B cell (primary cell): ENCODE results near the gene BCL7C. TPM values are rescaled to one million over a fixed set of nuclear protein-coding genes. Genes with fewer than 3 reads are reported as not detected.

Source experiments
- ATAC-seq: fragments of 200-7000 bp; cut with Tn5 transposase; one replicate; pipeline ENCODE4 v1.10.0; 2021; ENCODE audit warnings: low read depth, mild to moderate bottlenecking, moderate number of reproducible peaks, moderate library complexity
- CTCF ChIA-PET: fragments of 350-600 bp; sonication (Branson Sonifier 250); formaldehyde crosslinking; loops from one replicate; lab custom pipeline; 2021; ENCODE audit warnings: antibody characterized with exemption, inconsistent platforms; lab: Charles Lee
- POLR2A ChIA-PET: fragments of 350-600 bp; sonication (Branson Sonifier 250); formaldehyde crosslinking; loops from one replicate; lab custom pipeline; 2021; ENCODE audit warnings: antibody characterized with exemption; lab: Charles Lee
- DNase-seq: peaks from one replicate; pipeline ENCODE4 v3.0.0; 2013
- H2AFZ ChIP-seq: 2 replicates; pipeline ENCODE4 v1.6.1; 2012; ENCODE audit warnings: mild to moderate bottlenecking, low read depth, low read length; ENCODE audit not compliant: insufficient read depth, poor library complexity, severe bottlenecking
- H3K27ac ChIP-seq, 2 donors: 1 replicate in 1 of 2; 2 replicates in 1 of 2; pipeline ENCODE4 v1.5.1; 2012 to 2013; ENCODE audit warnings: low read length in 2 of 2, mild to moderate bottlenecking in 2 of 2, moderate library complexity in 1 of 2
- H3K27me3 ChIP-seq, 4 experiments: fragments of 200-600 bp in 1 of 4; sonication (generic) in 1 of 4; replicated peaks in 1 of 4; 1 replicate in 2 of 4; 2 replicates in 2 of 4; pipeline versions ENCODE4 v1.6.1 to v1.7.0; 2013 to 2016; ENCODE audit warnings: low read length in 3 of 4, mild to moderate bottlenecking in 2 of 4, mixed read lengths in 1 of 4, moderate library complexity in 1 of 4; ENCODE audit not compliant: insufficient read depth in 4 of 4, control insufficient read depth in 3 of 4; ENCODE audit errors: control extremely low read depth in 1 of 4
- H3K36me3 ChIP-seq, 2 experiments: replicated peaks in 1 of 2; 1 replicate in 1 of 2; 2 replicates in 1 of 2; pipeline versions ENCODE4 v1.6.1 to v1.7.1; 2013; ENCODE audit warnings: low read length in 1 of 2; ENCODE audit not compliant: insufficient read depth in 2 of 2, control insufficient read depth in 1 of 2; ENCODE audit errors: control extremely low read depth in 1 of 2, extremely low read depth in 1 of 2
- H3K4me1 ChIP-seq, 2 donors: fragments of 200-600 bp in 1 of 2; sonication (generic) in 1 of 2; 1 replicate in 1 of 2; 2 replicates in 1 of 2; pipeline versions ENCODE4 v1.5.1 to v1.6.1; 2013 to 2017; ENCODE audit warnings: low read length in 2 of 2; ENCODE audit not compliant: control insufficient read depth in 2 of 2, insufficient read depth in 2 of 2
- H3K4me2 ChIP-seq: replicated peaks from 2 replicates; pipeline ENCODE3; 2012; ENCODE audit warnings: mild to moderate bottlenecking, low read depth, low read length; ENCODE audit not compliant: poor library complexity, severe bottlenecking
- H3K4me3 ChIP-seq, 5 experiments: fragments of 200-600 bp in 1 of 5; sonication (generic) in 1 of 5; 1 replicate in 3 of 5; 2 replicates in 2 of 5; pipeline versions ENCODE4 v1.5.1 to v1.7.0; 2011 to 2016; ENCODE audit warnings: low read length in 4 of 5, mild to moderate bottlenecking in 4 of 5, low read depth in 2 of 5, control low read depth in 1 of 5, moderate library complexity in 1 of 5; ENCODE audit not compliant: insufficient read depth in 1 of 5; ENCODE audit errors: control extremely low read depth in 1 of 5, extremely low read depth in 1 of 5
- H3K79me2 ChIP-seq: fragments of 200-600 bp; sonication (generic); one replicate; pipeline ENCODE4 v1.6.0; 2016; ENCODE audit warnings: low read length; ENCODE audit not compliant: control insufficient read depth, insufficient read depth
- H3K9ac ChIP-seq: fragments of 200-600 bp; sonication (generic); 2 replicates; pipeline ENCODE4 v1.6.1; 2017; ENCODE audit warnings: mild to moderate bottlenecking, low read length, moderate library complexity
- H3K9me3 ChIP-seq, 3 donors: one replicate each; pipeline versions ENCODE4 v1.6.1 to v1.7.1; 2013; ENCODE audit warnings: low read length in 2 of 3; ENCODE audit not compliant: control insufficient read depth in 2 of 3, insufficient read depth in 1 of 3; ENCODE audit errors: control extremely low read depth in 1 of 3
- H4K20me1 ChIP-seq: 2 replicates; pipeline ENCODE4 v1.6.0; 2012; ENCODE audit warnings: mild to moderate bottlenecking, low read length; ENCODE audit not compliant: insufficient read depth, control insufficient read depth, poor library complexity, severe bottlenecking
- H3K27ac Mint-ChIP-seq: one replicate; pipeline ENCODE4 v1.8.0; 2021; ENCODE audit warnings: mixed read lengths
- H3K27me3 Mint-ChIP-seq: one replicate; pipeline ENCODE4 v1.8.0; 2021; ENCODE audit warnings: mixed read lengths
- H3K4me1 Mint-ChIP-seq: one replicate; pipeline ENCODE4 v1.8.0; 2021; ENCODE audit warnings: mixed read lengths
- H3K4me3 Mint-ChIP-seq: one replicate; pipeline ENCODE4 v1.8.0; 2021; ENCODE audit warnings: mixed read lengths
- H3K9me3 Mint-ChIP-seq: one replicate; pipeline ENCODE4 v1.8.0; 2022; ENCODE audit warnings: mixed read lengths; ENCODE audit not compliant: insufficient read depth
- CTCF ChIP-seq: fragments of 200-600 bp; IDR thresholded peaks from one replicate; pipeline ENCODE4 v1.8.0; 2022; ENCODE audit warnings: antibody characterized with exemption, mild to moderate bottlenecking
- EZH2 ChIP-seq: IDR thresholded peaks from 2 replicates; pipeline ENCODE4 v1.6.1; 2012; ENCODE audit warnings: borderline replicate concordance, low read depth, mild to moderate bottlenecking, moderate library complexity, low read length; ENCODE audit not compliant: insufficient read depth, poor library complexity, severe bottlenecking
- WGBS: methylation state at CpG from one replicate; pipeline ENCODE4 v1.1.5; 2013; ENCODE audit warnings: missing lambda C conversion rate; ENCODE audit not compliant: insufficient coverage; 5-methylcytosine and 5-hydroxymethylcytosine counted together
- intact Hi-C: fragments of 100-400 bp; cut with micrococcal nuclease; formaldehyde crosslinking; loops from one replicate; pipeline ENCODE4 v1.10.0; 2022
- polyA plus RNA-seq: library from polyadenylated mRNA; depleted of rRNA; stranded (reverse); fragments of >200 nt; gene quantifications from 2 replicates; pipeline ENCODE4 v1.2.3, GENCODE V29; 2012
- total RNA-seq, 2 donors: library from RNA; stranded (reverse); fragments of 120-200 nt in 1 of 2; gene quantifications; 1 replicate in 1 of 2; 2 replicates in 1 of 2; pipeline versions ENCODE4 v1.2.3 to v1.2.4, GENCODE V29; 2013 to 2022

The BCL7C gene
- total and polyA plus RNA-seq, 2 donors (not counting 1 experiment from before 2014, with no cell fraction given) = 17.1 to 30.5 TPM

- no peaks in the 10 kb centered on the region for H3K9me3 ChIP-seq
- Mint-ChIP-seq H3K4me3 (peak overlapping the region; percentile 17), H3K27ac (peak overlapping the region; percentile 51), H3K9me3 (no peaks in the 10 kb centered on the region), H3K4me1 (peaks cover 27% of the 10 kb centered on the region), H3K27me3 (no peaks in the 10 kb centered on the region)
- H3K9ac ChIP-seq = peak overlapping the region; percentile 11
- peaks cover 54% of the 10 kb centered on the region for H3K79me2 ChIP-seq
- H3K4me3 ChIP-seq = no peak overlapping the region
- H4K20me1 ChIP-seq = no peaks in the 10 kb centered on the region
- intact Hi-C loops = no loop called here
- H3K4me1 ChIP-seq = peaks cover 8 to 21% of the 10 kb centered on the region in 2 donors
- H2AFZ ChIP-seq = peak overlapping the region; percentile 45
- TF ChIP-seq EZH2 = no peak
- no peak for TF ChIP-seq CTCF
- ChIA-PET POLR2A (interaction anchor here (1.0 to 1.1 kb wide), 2 partner anchors 9 to 10 kb away, joined by 3 to 4 read pairs; no protein-coding TSS in a partner anchor), CTCF (interaction anchor here (1.3 kb wide), 1 partner anchor 17 kb away, joined by 3 read pairs; no protein-coding TSS in a partner anchor)
- DNase-seq (no peak), ATAC-seq (no peak)
- 97% methylated on average over 6 of the region's 9 CpGs for WGBS
- H3K27me3 ChIP-seq = no peaks in the 10 kb centered on the region
- peaks cover 0 to 19% of the 10 kb centered on the region in 2 experiments for H3K36me3 ChIP-seq
- peak overlapping the region; percentile 49 for H3K4me2 ChIP-seq
- H3K27ac ChIP-seq = peak overlapping the region in 1 of 2 donors; percentile 12
Observed at GRCh38 chr16:30885196-30885595, 8.7 kb downstream of the BCL7C start.

GRCh38 chr16:30884760-30885159 lies 9.1 kb downstream of the BCL7C start:
- Histone ChIP-seq H3K4me1 (peaks cover 8 to 21% of the 10 kb centered on the region in 2 donors), H2AFZ (peak overlapping the region; percentile 45), H3K79me2 (peaks cover 52% of the 10 kb centered on the region), H3K4me2 (peak overlapping the region; percentile 49), H3K4me3 (no peak overlapping the region), H3K9ac (peak overlapping the region; percentile 11), H4K20me1 (no peaks in the 10 kb centered on the region), H3K9me3 (no peaks in the 10 kb centered on the region), H3K27ac (peak overlapping the region in 1 of 2 donors; percentile 12), H3K27me3 (no peaks in the 10 kb centered on the region), H3K36me3 (peaks cover 0 to 19% of the 10 kb centered on the region in 2 experiments)
- peaks cover 27% of the 10 kb centered on the region for H3K4me1 Mint-ChIP-seq
- H3K27ac Mint-ChIP-seq = peak overlapping the region; percentile 51
- TF ChIP-seq EZH2 = no peak
- no peak for TF ChIP-seq CTCF
- ATAC-seq = peak; percentile 94
- intact Hi-C loops = no loop called here
- no peaks in the 10 kb centered on the region for H3K27me3 Mint-ChIP-seq
- peak; percentile 52 for DNase-seq
- no peaks in the 10 kb centered on the region for H3K9me3 Mint-ChIP-seq
- WGBS = 29% methylated on average over 1 of the region's 3 CpGs
- CTCF ChIA-PET = interaction anchor here (1.3 kb wide), 1 partner anchor 17 kb away, joined by 3 read pairs; no protein-coding TSS in a partner anchor
- peak overlapping the region; percentile 17 for H3K4me3 Mint-ChIP-seq
- POLR2A ChIA-PET = interaction anchor here (1.0 kb wide), 1 partner anchor 9 kb away, joined by 4 read pairs; no protein-coding TSS in a partner anchor
